H1 (cell line): ENCODE results near the gene ZNF282. TPM values are rescaled to one million over a fixed set of nuclear protein-coding genes. Genes with fewer than 3 reads are reported as not detected.
A peak's percentile ranks its signal among the peaks of the same experiment; 100 is the strongest.

Experiments used
- ASH2L ChIP-seq: fragments of 200-600, 300-600 bp; sonication (generic); IDR thresholded peaks from one replicate; pipeline ENCODE4 v1.7.1; 2017; ENCODE audit warnings: low read length
- BRCA1 ChIP-seq: IDR thresholded peaks from 2 replicates; pipeline ENCODE4 v1.6.1; 2012; ENCODE audit warnings: low read depth, low read length, improper control_type of control experiment
- CHD1 ChIP-seq: IDR thresholded peaks from 2 replicates; pipeline ENCODE4 v1.6.1; 2012; ENCODE audit warnings: low read depth, low read length, improper control_type of control experiment
- CREB1 ChIP-seq: IDR thresholded peaks from 2 replicates; pipeline ENCODE4 v1.6.1; 2012; ENCODE audit warnings: inconsistent platforms
- CTBP2 ChIP-seq: IDR thresholded peaks from 2 replicates; pipeline ENCODE4 v1.7.0; 2011; ENCODE audit warnings: borderline replicate concordance, mild to moderate bottlenecking, moderate library complexity, mixed read lengths, low read length; ENCODE audit not compliant: insufficient read depth, insufficient read length
- EZH2 ChIP-seq: fragments of 200-600 bp; sonication (generic); IDR thresholded peaks from 2 replicates; pipeline ENCODE4 v1.7.1; 2012; ENCODE audit warnings: low read depth, mild to moderate bottlenecking, moderate library complexity, low read length, inconsistent platforms; ENCODE audit not compliant: severe bottlenecking
- HDAC6 ChIP-seq: IDR thresholded peaks from one replicate; pipeline ENCODE4 v1.7.1; 2012; ENCODE audit warnings: low read depth, mild to moderate bottlenecking, inconsistent platforms, low read length, moderate library complexity
- JUN ChIP-seq: IDR thresholded peaks from 2 replicates; pipeline ENCODE4 v1.6.1; 2011; ENCODE audit warnings: low read depth, mild to moderate bottlenecking, improper control_type of control experiment, low read length
- JUND ChIP-seq: IDR thresholded peaks from 2 replicates; pipeline ENCODE4 v1.6.1; 2011; ENCODE audit warnings: mild to moderate bottlenecking, improper control_type of control experiment, low read length
- KDM1A ChIP-seq: fragments of 200-600, 300-600 bp; sonication (generic); IDR thresholded peaks from 2 replicates; pipeline ENCODE4 v1.7.1; 2016; ENCODE audit warnings: mild to moderate bottlenecking, low read length, borderline replicate concordance
- NRF1 ChIP-seq: IDR thresholded peaks from 2 replicates; pipeline ENCODE4 v1.6.1; 2011; ENCODE audit warnings: mild to moderate bottlenecking, low read depth, low read length, improper control_type of control experiment
- POLR2A ChIP-seq, 2 experiments: IDR thresholded peaks; 1 replicate in 1 of 2; 2 replicates in 1 of 2; pipeline ENCODE4 v1.6.1; 2011; ENCODE audit warnings: low read depth in 2 of 2, low read length in 2 of 2, mild to moderate bottlenecking in 2 of 2; ENCODE audit errors: control extremely low read depth in 1 of 2
- POLR2AphosphoS5 ChIP-seq: IDR thresholded peaks from 2 replicates; pipeline ENCODE4 v1.6.1; 2011; ENCODE audit warnings: low read depth, low read length
- RNF2 ChIP-seq: fragments of 200-900, 300-1000 bp; sonication (generic); IDR thresholded peaks from 2 replicates; pipeline ENCODE4 v1.7.1; 2016; ENCODE audit warnings: borderline replicate concordance, low read depth, mild to moderate bottlenecking, antibody characterized with exemption, low read length; ENCODE audit not compliant: poor library complexity, severe bottlenecking; ENCODE audit errors: missing control alignments
- SIN3A ChIP-seq, 2 experiments: IDR thresholded peaks in 1 of 2; conservative IDR thresholded peaks in 1 of 2; 2 replicates each; pipeline ENCODE4 v1.6.1; 2011 to 2012; ENCODE audit warnings: low read length in 2 of 2, improper control_type of control experiment in 1 of 2, low read depth in 1 of 2, mild to moderate bottlenecking in 1 of 2
- SRF ChIP-seq: IDR thresholded peaks from 2 replicates; pipeline ENCODE4 v1.6.1; 2011; ENCODE audit warnings: mild to moderate bottlenecking, low read depth, low read length, moderate library complexity
- TAF7 ChIP-seq: optimal IDR thresholded peaks from 2 replicates; pipeline ENCODE3; 2011; ENCODE audit warnings: low read depth, mild to moderate bottlenecking, inconsistent platforms, low read length, moderate library complexity, borderline replicate concordance
- YY1 ChIP-seq: IDR thresholded peaks from 2 replicates; pipeline ENCODE4 v1.6.1; 2011; ENCODE audit warnings: low read depth, mild to moderate bottlenecking, low read length
- polyA plus RNA-seq, 7 experiments: library from polyadenylated mRNA; depleted of rRNA in 3 of 7; stranded (reverse) in 5 of 7; unstranded in 2 of 7; fragments of >200 nt in 5 of 7; fragments of 200-250 nt in 2 of 7; gene quantifications; 1 replicate in 5 of 7; 2 replicates in 1 of 7; 4 replicates in 1 of 7; pipeline versions ENCODE4 v1.2.1 to v1.2.3, GENCODE V29; 2011 to 2013; ENCODE audit warnings: missing spikeins in 2 of 7, mixed read lengths in 2 of 7
- total RNA-seq: library from RNA; stranded (reverse); fragmentation: NEBNext Ultra II Directional; extraction: Animal tissue kit (Norgen Biotek cat#: 25700); gene quantifications from 2 replicates; pipeline ENCODE4 v1.2.1, GENCODE V29; 2021
- TF ChIP-seq, protein P1 (sequence below), 3 experiments: IDR thresholded peaks; 1 replicate in 2 of 3; 2 replicates in 1 of 3; pipeline versions ENCODE4 v1.5.1 to v1.6.1; 2011; ENCODE audit warnings: low read length in 3 of 3, mild to moderate bottlenecking in 3 of 3, inconsistent platforms in 2 of 3, low read depth in 1 of 3, moderate library complexity in 1 of 3; ENCODE audit not compliant: insufficient read depth in 1 of 3; ENCODE audit errors: control extremely low read depth in 1 of 3
- TF ChIP-seq, protein P2 (sequence below): IDR thresholded peaks from 2 replicates; pipeline ENCODE4 v1.6.1; 2012; ENCODE audit warnings: low read length, inconsistent platforms

ZNF282 gene
- total and polyA plus RNA-seq, 2 of the 8 experiments (the other 6 are each of a cell fraction or from before 2014, with no cell fraction given), result 16.9 to 36.3 TPM

- TF ChIP-seq SRF (no peak), JUN (peak; percentile 19; the same call in 1 of the 2 replicates), POLR2A (IDR thresholded peaks at IDR 0.05; ENCODE audit: control extremely low read depth in 1 of 2, low read depth in 2 of 2, low read length in 2 of 2) (no peak), YY1 (no peak), CREB1 (no peak), EZH2 (no peak), RNF2 (no peak), TAF7 (no peak), CHD1 (no peak), KDM1A (no peak), HDAC6 (no peak), ASH2L (no peak), CTBP2 (no peak), NRF1 (no peak), JUND (peak; percentile 93), POLR2AphosphoS5 (no peak), SIN3A (conservative IDR thresholded peaks at IDR 0.05 in 1 of 2, IDR thresholded peaks at IDR 0.05 in 1 of 2; ENCODE audit: low read depth in 1 of 2, low read length in 2 of 2) (no peak), BRCA1 (no peak)
- TF ChIP-seq, protein P1, sequence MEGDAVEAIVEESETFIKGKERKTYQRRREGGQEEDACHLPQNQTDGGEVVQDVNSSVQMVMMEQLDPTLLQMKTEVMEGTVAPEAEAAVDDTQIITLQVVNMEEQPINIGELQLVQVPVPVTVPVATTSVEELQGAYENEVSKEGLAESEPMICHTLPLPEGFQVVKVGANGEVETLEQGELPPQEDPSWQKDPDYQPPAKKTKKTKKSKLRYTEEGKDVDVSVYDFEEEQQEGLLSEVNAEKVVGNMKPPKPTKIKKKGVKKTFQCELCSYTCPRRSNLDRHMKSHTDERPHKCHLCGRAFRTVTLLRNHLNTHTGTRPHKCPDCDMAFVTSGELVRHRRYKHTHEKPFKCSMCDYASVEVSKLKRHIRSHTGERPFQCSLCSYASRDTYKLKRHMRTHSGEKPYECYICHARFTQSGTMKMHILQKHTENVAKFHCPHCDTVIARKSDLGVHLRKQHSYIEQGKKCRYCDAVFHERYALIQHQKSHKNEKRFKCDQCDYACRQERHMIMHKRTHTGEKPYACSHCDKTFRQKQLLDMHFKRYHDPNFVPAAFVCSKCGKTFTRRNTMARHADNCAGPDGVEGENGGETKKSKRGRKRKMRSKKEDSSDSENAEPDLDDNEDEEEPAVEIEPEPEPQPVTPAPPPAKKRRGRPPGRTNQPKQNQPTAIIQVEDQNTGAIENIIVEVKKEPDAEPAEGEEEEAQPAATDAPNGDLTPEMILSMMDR (IDR thresholded peaks at IDR 0.05; ENCODE audit: control extremely low read depth in 1 of 3, insufficient read depth in 1 of 3, low read depth in 1 of 3, low read length in 3 of 3), result peak; percentile 58 to 84 (median 71)
- TF ChIP-seq, protein P2, sequence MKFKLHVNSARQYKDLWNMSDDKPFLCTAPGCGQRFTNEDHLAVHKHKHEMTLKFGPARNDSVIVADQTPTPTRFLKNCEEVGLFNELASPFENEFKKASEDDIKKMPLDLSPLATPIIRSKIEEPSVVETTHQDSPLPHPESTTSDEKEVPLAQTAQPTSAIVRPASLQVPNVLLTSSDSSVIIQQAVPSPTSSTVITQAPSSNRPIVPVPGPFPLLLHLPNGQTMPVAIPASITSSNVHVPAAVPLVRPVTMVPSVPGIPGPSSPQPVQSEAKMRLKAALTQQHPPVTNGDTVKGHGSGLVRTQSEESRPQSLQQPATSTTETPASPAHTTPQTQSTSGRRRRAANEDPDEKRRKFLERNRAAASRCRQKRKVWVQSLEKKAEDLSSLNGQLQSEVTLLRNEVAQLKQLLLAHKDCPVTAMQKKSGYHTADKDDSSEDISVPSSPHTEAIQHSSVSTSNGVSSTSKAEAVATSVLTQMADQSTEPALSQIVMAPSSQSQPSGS, result 0 out of 2 replicates have a peak, but pooled peaks have one; percentile 23
Observed at GRCh38 chr7:149209518-149210269, 14.3 kb downstream of the ZNF282 start (continued).
